Measurements from ENCODE around the gene PCSK9.

DNA sequence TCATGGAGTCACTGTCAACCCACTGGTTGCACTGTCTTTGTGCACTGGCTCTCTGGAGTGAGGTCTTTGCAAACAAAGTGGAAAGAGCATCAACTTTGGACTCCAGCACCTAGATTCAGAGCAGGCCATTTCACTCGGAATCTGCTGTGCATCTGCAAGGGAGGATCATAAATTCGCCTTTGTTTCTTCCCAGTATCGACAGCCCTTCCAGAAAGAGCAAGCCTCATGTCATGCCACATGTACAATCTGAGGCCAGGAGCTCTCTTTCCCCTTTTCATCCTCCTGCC lies 853 bp upstream of the PCSK9 start:
- no peak for TF ChIP-seq POLR2A (IDR thresholded peaks at IDR 0.05; ENCODE audit: low read depth, low read length)
- TF ChIP-seq MAZ (IDR thresholded peaks at IDR 0.05; ENCODE audit: borderline replicate concordance, low read depth, low read length) = no peak
- TF ChIP-seq, protein P1, sequence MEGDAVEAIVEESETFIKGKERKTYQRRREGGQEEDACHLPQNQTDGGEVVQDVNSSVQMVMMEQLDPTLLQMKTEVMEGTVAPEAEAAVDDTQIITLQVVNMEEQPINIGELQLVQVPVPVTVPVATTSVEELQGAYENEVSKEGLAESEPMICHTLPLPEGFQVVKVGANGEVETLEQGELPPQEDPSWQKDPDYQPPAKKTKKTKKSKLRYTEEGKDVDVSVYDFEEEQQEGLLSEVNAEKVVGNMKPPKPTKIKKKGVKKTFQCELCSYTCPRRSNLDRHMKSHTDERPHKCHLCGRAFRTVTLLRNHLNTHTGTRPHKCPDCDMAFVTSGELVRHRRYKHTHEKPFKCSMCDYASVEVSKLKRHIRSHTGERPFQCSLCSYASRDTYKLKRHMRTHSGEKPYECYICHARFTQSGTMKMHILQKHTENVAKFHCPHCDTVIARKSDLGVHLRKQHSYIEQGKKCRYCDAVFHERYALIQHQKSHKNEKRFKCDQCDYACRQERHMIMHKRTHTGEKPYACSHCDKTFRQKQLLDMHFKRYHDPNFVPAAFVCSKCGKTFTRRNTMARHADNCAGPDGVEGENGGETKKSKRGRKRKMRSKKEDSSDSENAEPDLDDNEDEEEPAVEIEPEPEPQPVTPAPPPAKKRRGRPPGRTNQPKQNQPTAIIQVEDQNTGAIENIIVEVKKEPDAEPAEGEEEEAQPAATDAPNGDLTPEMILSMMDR (conservative IDR thresholded peaks at IDR 0.05; ENCODE audit: low read depth, low read length) = no peak
- TF ChIP-seq RFX5 (IDR thresholded peaks at IDR 0.05; ENCODE audit: low read depth, low read length) = no peak
- no peak for TF ChIP-seq FOS (IDR thresholded peaks at IDR 0.05; ENCODE audit: low read depth, low read length)

All from IMR-90 (cell line).